HepG2 (cell line): ENCODE measurements around the gene AMZ1. TPM values are rescaled to one million over a fixed set of nuclear protein-coding genes. Genes with fewer than 3 reads are reported as not detected.

Experiments used
- AGO2 ChIP-seq: fragments of 200-400 bp; formaldehyde crosslinking; optimal IDR thresholded peaks from 2 replicates; pipeline ENCODE3; 2017; ENCODE audit warnings: mild to moderate bottlenecking, low read depth, low read length, moderate library complexity
- CENPX ChIP-seq: sonication (generic); formaldehyde crosslinking; IDR thresholded peaks from 2 replicates; pipeline ENCODE4 v1.9.0; 2021; ENCODE audit warnings: mild to moderate bottlenecking, missing genetic modification reagents, moderate library complexity
- DZIP1 ChIP-seq: sonication (generic); formaldehyde crosslinking; IDR thresholded peaks from 2 replicates; pipeline ENCODE4 v1.5.0; 2020; ENCODE audit warnings: mild to moderate bottlenecking, missing genetic modification reagents
- FOXA3 ChIP-seq: IDR thresholded peaks from 2 replicates; pipeline ENCODE4 v1.6.1; 2016; ENCODE audit warnings: missing genetic modification reagents, missing compliant biosample characterization
- GTF2F1 ChIP-seq: fragments of 150-350 bp; IDR thresholded peaks from 2 replicates; pipeline ENCODE4 v1.6.1; 2014; ENCODE audit warnings: low read length
- KDM5B ChIP-seq: sonication (generic); formaldehyde crosslinking; IDR thresholded peaks from 2 replicates; pipeline ENCODE4 v1.4.0; 2020; ENCODE audit warnings: missing genetic modification reagents, mild to moderate bottlenecking, borderline replicate concordance
- KMT2A ChIP-seq: sonication (generic); formaldehyde crosslinking; IDR thresholded peaks from 2 replicates; pipeline ENCODE4 v1.4.0; 2020; ENCODE audit warnings: missing genetic modification reagents
- MATR3 ChIP-seq: sonication (generic); formaldehyde crosslinking; IDR thresholded peaks from 2 replicates; pipeline ENCODE4 v1.4.0; 2020; ENCODE audit warnings: missing genetic modification reagents
- NPAS2 ChIP-seq: sonication (generic); formaldehyde crosslinking; IDR thresholded peaks from 2 replicates; pipeline ENCODE4 v1.8.0; 2022; ENCODE audit warnings: mild to moderate bottlenecking, missing genetic modification reagents, borderline replicate concordance
- ONECUT2 ChIP-seq: sonication (generic); formaldehyde crosslinking; IDR thresholded peaks from 2 replicates; pipeline ENCODE4 v1.4.0; 2020; ENCODE audit warnings: missing genetic modification reagents
- POLR2AphosphoS5 ChIP-seq: IDR thresholded peaks from 2 replicates; pipeline ENCODE4 v1.6.1; 2012; ENCODE audit warnings: low read depth, low read length
- SP1 ChIP-seq, 2 experiments: fragments of 450-650 bp in 1 of 2; sonication (generic) in 1 of 2; formaldehyde crosslinking in 1 of 2; IDR thresholded peaks; 2 replicates each; pipeline versions ENCODE4 v1.4.0 to v1.6.1; 2016 to 2020; ENCODE audit warnings: missing genetic modification reagents in 1 of 2
- SRF ChIP-seq: IDR thresholded peaks from 2 replicates; pipeline ENCODE4 v1.6.1; 2011; ENCODE audit warnings: mild to moderate bottlenecking, low read depth, low read length, moderate library complexity
- YEATS2 ChIP-seq: sonication (generic); formaldehyde crosslinking; IDR thresholded peaks from 2 replicates; pipeline ENCODE4 v1.4.0; 2020; ENCODE audit warnings: missing genetic modification reagents, borderline replicate concordance
- ZBTB3 ChIP-seq: sonication (generic); formaldehyde crosslinking; IDR thresholded peaks from 2 replicates; pipeline ENCODE4 v1.4.0; 2020; ENCODE audit warnings: low read depth, mild to moderate bottlenecking, moderate library complexity, missing genetic modification reagents, borderline replicate concordance
- ZFP90 ChIP-seq: sonication (generic); formaldehyde crosslinking; IDR thresholded peaks from 2 replicates; pipeline ENCODE4 v1.8.0; 2022; ENCODE audit warnings: missing genetic modification reagents, mild to moderate bottlenecking, inconsistent platforms, borderline replicate concordance
- ZFY ChIP-seq: sonication (generic); formaldehyde crosslinking; IDR thresholded peaks from 2 replicates; pipeline ENCODE4 v1.4.0; 2020; ENCODE audit warnings: missing genetic modification reagents
- ZMYM2 ChIP-seq: sonication (generic); formaldehyde crosslinking; IDR thresholded peaks from 2 replicates; pipeline ENCODE4 v1.8.0; 2022; ENCODE audit warnings: mild to moderate bottlenecking, missing genetic modification reagents
- ZNF136 ChIP-seq: sonication (generic); formaldehyde crosslinking; IDR thresholded peaks from 2 replicates; pipeline ENCODE4 v1.8.1; 2022; ENCODE audit warnings: low read depth, mild to moderate bottlenecking, moderate library complexity, missing genetic modification reagents
- ZNF160 ChIP-seq: sonication (generic); formaldehyde crosslinking; IDR thresholded peaks from 2 replicates; pipeline ENCODE4 v1.8.0; 2022; ENCODE audit warnings: mild to moderate bottlenecking, inconsistent platforms, missing genetic modification reagents
- ZNF451 ChIP-seq: sonication (generic); formaldehyde crosslinking; IDR thresholded peaks from 2 replicates; pipeline ENCODE4 v1.5.0; 2020; ENCODE audit warnings: mild to moderate bottlenecking, missing genetic modification reagents
- ZNF570 ChIP-seq: sonication (generic); formaldehyde crosslinking; IDR thresholded peaks from 2 replicates; pipeline ENCODE4 v1.4.0; 2020; ENCODE audit warnings: mild to moderate bottlenecking, missing genetic modification reagents, borderline replicate concordance
- ZNF660 ChIP-seq: sonication (generic); formaldehyde crosslinking; IDR thresholded peaks from 2 replicates; pipeline ENCODE4 v1.5.1; 2020; ENCODE audit warnings: mild to moderate bottlenecking, low read depth, missing genetic modification reagents, borderline replicate concordance
- ZNF766 ChIP-seq: sonication (generic); formaldehyde crosslinking; IDR thresholded peaks from 2 replicates; pipeline ENCODE4 v1.5.0; 2020; ENCODE audit warnings: missing genetic modification reagents, borderline replicate concordance
- ZNF891 ChIP-seq: sonication (generic); formaldehyde crosslinking; IDR thresholded peaks from 2 replicates; pipeline ENCODE4 v1.5.0; 2020; ENCODE audit warnings: mild to moderate bottlenecking, missing genetic modification reagents
- polyA plus RNA-seq, 8 experiments: library from polyadenylated mRNA; depleted of rRNA in 3 of 8; stranded (reverse) in 7 of 8; unstranded in 1 of 8; fragments of >200 nt; fragmentation: Illumina TruSeq in 4 of 8; extraction: Trizol in 4 of 8; gene quantifications; 2 replicates each; pipeline versions ENCODE4 v1.2.1 to v1.2.3, GENCODE V29; 2011 to 2016; ENCODE audit warnings: low read depth in 4 of 8, missing spikeins in 1 of 8, mixed read lengths in 1 of 8; ENCODE audit not compliant: insufficient read depth in 1 of 8
- total RNA-seq, 5 experiments: library from RNA; depleted of rRNA; stranded (reverse); fragments of >200 nt; fragmentation: Illumina TruSeq; extraction: Trizol; gene quantifications; 2 replicates each; pipeline ENCODE4 v1.2.3, GENCODE V29; 2016; ENCODE audit warnings: low read depth in 1 of 5
- TF ChIP-seq, protein P1 (sequence below): sonication (generic); formaldehyde crosslinking; IDR thresholded peaks from 2 replicates; pipeline ENCODE4 v1.4.0; 2020; ENCODE audit warnings: missing genetic modification reagents
- TF ChIP-seq, protein P2 (sequence below): sonication (generic); formaldehyde crosslinking; IDR thresholded peaks from 2 replicates; pipeline ENCODE4 v1.5.0; 2020; ENCODE audit warnings: mild to moderate bottlenecking, low read depth, missing genetic modification reagents, borderline replicate concordance

The AMZ1 gene
- total and polyA plus RNA-seq, 2 of the 13 experiments (the other 11 are each of a cell fraction or from before 2014, with no cell fraction given), result 0.03 TPM; not detected in 1

DNA sequence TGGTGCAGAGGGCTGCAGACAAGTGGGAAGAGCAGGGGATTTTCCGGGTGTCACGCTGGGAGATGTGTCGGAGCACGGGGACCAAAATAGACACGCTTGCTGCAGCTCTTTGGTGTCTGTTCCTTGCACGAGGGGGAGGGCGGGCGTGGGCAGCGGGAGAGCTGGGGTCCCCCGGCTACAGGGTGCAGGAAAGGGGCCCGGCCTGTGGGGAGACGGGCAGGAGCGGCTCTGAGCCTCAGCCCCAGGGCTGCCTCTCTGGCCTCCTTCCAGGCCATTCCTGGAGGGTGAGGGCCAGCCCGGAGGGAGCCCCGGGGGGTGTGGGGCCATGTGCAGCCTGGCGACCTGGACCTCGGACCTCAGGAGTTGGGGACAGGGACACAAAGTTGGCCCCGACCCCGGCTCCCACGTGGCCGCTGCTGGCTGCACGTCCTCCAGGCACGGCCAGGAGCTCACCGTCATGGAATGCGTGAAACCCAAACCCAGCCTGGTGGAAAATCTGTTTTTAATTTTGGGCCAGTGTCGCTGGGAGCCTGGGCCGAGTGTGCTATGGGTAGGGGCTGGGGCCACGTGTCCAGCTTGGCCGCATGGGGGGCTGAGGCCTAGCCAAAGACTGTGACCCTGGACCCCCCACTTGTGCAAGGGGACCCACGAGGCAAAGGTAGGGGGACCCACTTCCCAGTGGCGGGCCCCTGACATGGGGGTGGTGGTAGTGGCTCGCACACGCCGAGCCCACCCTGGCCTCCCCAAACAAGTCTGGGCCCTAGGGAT, 49.6 kb upstream of the AMZ1 start (continued):
- TF ChIP-seq DZIP1 (no peak), NPAS2 (no peak), SP1 (IDR thresholded peaks at IDR 0.05) (no peak), SP1 (CRISPR knock-in tag; IDR thresholded peaks at IDR 0.05) (no peak), FOXA3 (peak; percentile 61; the same call in 1 of the 2 replicates), AGO2 (no peak), SRF (no peak), CENPX (CRISPR knock-in tag) (no peak), ONECUT2 (CRISPR knock-in tag) (no peak), YEATS2 (peak; percentile 54; the same call in 1 of the 2 replicates), ZNF136 (peak; percentile 52; the same call in 1 of the 2 replicates), GTF2F1 (no peak), POLR2AphosphoS5 (no peak), ZFP90 (CRISPR knock-in tag) (peak; percentile 95), ZNF570 (CRISPR knock-in tag) (no peak), KMT2A (0 out of 2 replicates have a peak, but pooled peaks have one; percentile 47), ZBTB3 (CRISPR knock-in tag) (no peak), ZNF160 (CRISPR knock-in tag) (peak; percentile 60; the same call in 1 of the 2 replicates), ZNF891 (no peak), ZFY (CRISPR knock-in tag) (peak; percentile 80), MATR3 (CRISPR knock-in tag) (no peak), ZNF660 (no peak), ZNF451 (CRISPR knock-in tag) (peak; percentile 87; the same call in 1 of the 2 replicates), KDM5B (CRISPR knock-in tag) (peak; percentile 91), ZNF766 (CRISPR knock-in tag) (peak; percentile 81), ZMYM2 (CRISPR knock-in tag) (no peak)
- TF ChIP-seq, protein P1, sequence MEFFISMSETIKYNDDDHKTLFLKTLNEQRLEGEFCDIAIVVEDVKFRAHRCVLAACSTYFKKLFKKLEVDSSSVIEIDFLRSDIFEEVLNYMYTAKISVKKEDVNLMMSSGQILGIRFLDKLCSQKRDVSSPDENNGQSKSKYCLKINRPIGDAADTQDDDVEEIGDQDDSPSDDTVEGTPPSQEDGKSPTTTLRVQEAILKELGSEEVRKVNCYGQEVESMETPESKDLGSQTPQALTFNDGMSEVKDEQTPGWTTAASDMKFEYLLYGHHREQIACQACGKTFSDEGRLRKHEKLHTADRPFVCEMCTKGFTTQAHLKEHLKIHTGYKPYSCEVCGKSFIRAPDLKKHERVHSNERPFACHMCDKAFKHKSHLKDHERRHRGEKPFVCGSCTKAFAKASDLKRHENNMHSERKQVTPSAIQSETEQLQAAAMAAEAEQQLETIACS (CRISPR knock-in tag), result 0 out of 2 replicates have a peak, but pooled peaks have one; percentile 22
- TF ChIP-seq, protein P2, sequence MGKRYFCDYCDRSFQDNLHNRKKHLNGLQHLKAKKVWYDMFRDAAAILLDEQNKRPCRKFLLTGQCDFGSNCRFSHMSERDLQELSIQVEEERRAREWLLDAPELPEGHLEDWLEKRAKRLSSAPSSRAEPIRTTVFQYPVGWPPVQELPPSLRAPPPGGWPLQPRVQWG (CRISPR knock-in tag), result no peak
